Ovary (tissue), 3 donors: ENCODE measurements around the gene DDI2.
"Not testable (repeated sequence)": the region's sequence is repeated elsewhere in the genome, so short reads cannot be mapped to it uniquely, and the experiment has no call there.

Experiments used
- EP300 ChIP-seq: sonication (generic); formaldehyde crosslinking; IDR thresholded peaks from one replicate; pipeline ENCODE4 v1.6.1; 2017; ENCODE audit warnings: antibody characterized with exemption
- POLR2A ChIP-seq: fragments of 450-650 bp; IDR thresholded peaks from one replicate; pipeline ENCODE4 v1.6.1; 2017; ENCODE audit warnings: antibody characterized with exemption, mild to moderate bottlenecking, moderate library complexity
- TF ChIP-seq, protein P1 (sequence below), 3 donors: fragments of 450-650 bp in 2 of 3; fragments of 200-600 bp in 1 of 3; IDR thresholded peaks; one replicate each; pipeline versions ENCODE4 v1.5.1 to v1.8.0; 2016 to 2022; ENCODE audit warnings: antibody characterized with exemption in 3 of 3, mild to moderate bottlenecking in 1 of 3
- donor health status: DM: no; HTN: no; CAD: no.

DNA sequence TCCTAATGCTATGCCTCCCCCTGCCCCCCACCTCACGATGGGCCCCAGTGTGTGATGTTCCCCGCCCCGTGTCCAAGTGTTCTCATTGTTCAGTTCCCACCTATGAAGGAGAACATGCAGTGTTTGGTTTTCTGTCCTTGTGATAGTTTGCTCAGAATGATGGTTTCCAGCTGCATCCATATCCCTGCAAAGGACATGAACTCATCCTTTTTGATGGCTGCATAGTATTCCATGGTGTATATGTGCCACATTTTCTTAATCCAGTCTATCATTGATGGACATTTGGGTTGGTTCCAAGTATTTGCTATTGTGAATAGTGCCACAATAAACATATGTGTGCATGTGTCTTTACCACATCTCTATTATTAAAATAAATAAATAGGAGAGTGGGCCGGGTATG lies 82.1 kb downstream of the DDI2 start:
- TF ChIP-seq, protein P1, sequence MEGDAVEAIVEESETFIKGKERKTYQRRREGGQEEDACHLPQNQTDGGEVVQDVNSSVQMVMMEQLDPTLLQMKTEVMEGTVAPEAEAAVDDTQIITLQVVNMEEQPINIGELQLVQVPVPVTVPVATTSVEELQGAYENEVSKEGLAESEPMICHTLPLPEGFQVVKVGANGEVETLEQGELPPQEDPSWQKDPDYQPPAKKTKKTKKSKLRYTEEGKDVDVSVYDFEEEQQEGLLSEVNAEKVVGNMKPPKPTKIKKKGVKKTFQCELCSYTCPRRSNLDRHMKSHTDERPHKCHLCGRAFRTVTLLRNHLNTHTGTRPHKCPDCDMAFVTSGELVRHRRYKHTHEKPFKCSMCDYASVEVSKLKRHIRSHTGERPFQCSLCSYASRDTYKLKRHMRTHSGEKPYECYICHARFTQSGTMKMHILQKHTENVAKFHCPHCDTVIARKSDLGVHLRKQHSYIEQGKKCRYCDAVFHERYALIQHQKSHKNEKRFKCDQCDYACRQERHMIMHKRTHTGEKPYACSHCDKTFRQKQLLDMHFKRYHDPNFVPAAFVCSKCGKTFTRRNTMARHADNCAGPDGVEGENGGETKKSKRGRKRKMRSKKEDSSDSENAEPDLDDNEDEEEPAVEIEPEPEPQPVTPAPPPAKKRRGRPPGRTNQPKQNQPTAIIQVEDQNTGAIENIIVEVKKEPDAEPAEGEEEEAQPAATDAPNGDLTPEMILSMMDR (IDR thresholded peaks at IDR 0.05), result not testable (repeated sequence)
- TF ChIP-seq POLR2A, EP300: not testable (repeated sequence)
